ENCODE data around the gene ATP8A2.
"Not testable (repeated sequence)": the region's sequence is repeated elsewhere in the genome, so short reads cannot be mapped to it uniquely, and the experiment has no call there.

Gene ATP8A2

GRCh38 chr13:25502551-25502950 is 130.8 kb downstream of the ATP8A2 start:
- Histone ChIP-seq H3K4me3 (ENCODE audit: low read length) (no peak overlapping the region), H3K4me2 (ENCODE audit: low read depth, low read length) (no peak overlapping the region), H3K9me3 (replicated peaks; ENCODE audit: insufficient read depth, low read length) (no peaks in the 10 kb centered on the region), H2AFZ (ENCODE audit: low read length) (no peak overlapping the region), H3K27ac (ENCODE audit: low read length) (no peak overlapping the region), H4K20me1 (ENCODE audit: insufficient read depth, low read length) (no peaks in the 10 kb centered on the region), H3K36me3 (replicated peaks; ENCODE audit: insufficient read depth, low read length) (no peaks in the 10 kb centered on the region), H3K27me3 (replicated peaks; ENCODE audit: insufficient read depth, low read length) (no peaks in the 10 kb centered on the region), H3K9me2 (replicated peaks; ENCODE audit: insufficient read depth, low read length) (no peaks in the 10 kb centered on the region), H3K79me2 (ENCODE audit: low read length) (no peaks in the 10 kb centered on the region), H3K9ac (ENCODE audit: low read length) (no peak overlapping the region), H3F3A (ENCODE audit: insufficient read depth, low read length) (no peaks in the 10 kb centered on the region), H3K4me1 (ENCODE audit: low read length) (no peaks in the 10 kb centered on the region)
- no peak for DNase-seq
- TF ChIP-seq CTCF (IDR thresholded peaks at IDR 0.05; ENCODE audit: low read length) (no peak), EZH2phosphoT487 (IDR thresholded peaks at IDR 0.05; ENCODE audit: low read length) (no peak), EZH2 (optimal IDR thresholded peaks at IDR 0.05; ENCODE audit: low read depth, low read length) (no peak)

GRCh38 chr13:25503856-25504255 is 132.1 kb downstream of the ATP8A2 start:
- H3K9ac ChIP-seq (ENCODE audit: low read length) = no peak overlapping the region
- no peak overlapping the region for H2AFZ ChIP-seq (ENCODE audit: low read length)
- no peaks in the 10 kb centered on the region for H3K27me3 ChIP-seq (replicated peaks; ENCODE audit: insufficient read depth, low read length)
- DNase-seq = no peak
- no peaks in the 10 kb centered on the region for H4K20me1 ChIP-seq (ENCODE audit: insufficient read depth, low read length)
- H3K79me2 ChIP-seq (ENCODE audit: low read length) = no peaks in the 10 kb centered on the region
- no peak overlapping the region for H3K4me3 ChIP-seq (ENCODE audit: low read length)
- no peaks in the 10 kb centered on the region for H3K9me2 ChIP-seq (replicated peaks; ENCODE audit: insufficient read depth, low read length)
- no peaks in the 10 kb centered on the region for H3K4me1 ChIP-seq (ENCODE audit: low read length)
- H3K9me3 ChIP-seq (replicated peaks; ENCODE audit: insufficient read depth, low read length) = no peaks in the 10 kb centered on the region
- no peak overlapping the region for H3K4me2 ChIP-seq (ENCODE audit: low read depth, low read length)
- H3K36me3 ChIP-seq (replicated peaks; ENCODE audit: insufficient read depth, low read length) = no peaks in the 10 kb centered on the region
- no peaks in the 10 kb centered on the region for H3F3A ChIP-seq (ENCODE audit: insufficient read depth, low read length)
- no peak overlapping the region for H3K27ac ChIP-seq (ENCODE audit: low read length)
- TF ChIP-seq EZH2phosphoT487 (IDR thresholded peaks at IDR 0.05; ENCODE audit: low read length) = no peak
- no peak for TF ChIP-seq EZH2 (optimal IDR thresholded peaks at IDR 0.05; ENCODE audit: low read depth, low read length)
- TF ChIP-seq CTCF (IDR thresholded peaks at IDR 0.05; ENCODE audit: low read length) = no peak

GRCh38 chr13:25507841-25508240 is 136.1 kb downstream of the ATP8A2 start:
- Histone ChIP-seq H3K27ac (ENCODE audit: low read length) (no peak overlapping the region), H4K20me1 (ENCODE audit: insufficient read depth, low read length) (no peaks in the 10 kb centered on the region), H3F3A (ENCODE audit: insufficient read depth, low read length) (no peaks in the 10 kb centered on the region), H2AFZ (ENCODE audit: low read length) (no peak overlapping the region), H3K79me2 (ENCODE audit: low read length) (no peaks in the 10 kb centered on the region), H3K27me3 (replicated peaks; ENCODE audit: insufficient read depth, low read length) (no peaks in the 10 kb centered on the region), H3K9ac (ENCODE audit: low read length) (no peak overlapping the region), H3K36me3 (replicated peaks; ENCODE audit: insufficient read depth, low read length) (no peaks in the 10 kb centered on the region), H3K4me2 (ENCODE audit: low read depth, low read length) (no peak overlapping the region), H3K9me2 (replicated peaks; ENCODE audit: insufficient read depth, low read length) (no peaks in the 10 kb centered on the region), H3K4me3 (ENCODE audit: low read length) (no peak overlapping the region), H3K9me3 (replicated peaks; ENCODE audit: insufficient read depth, low read length) (no peaks in the 10 kb centered on the region), H3K4me1 (ENCODE audit: low read length) (no peaks in the 10 kb centered on the region)
- DNase-seq = no peak
- TF ChIP-seq CTCF (IDR thresholded peaks at IDR 0.05; ENCODE audit: low read length) (no peak), EZH2 (optimal IDR thresholded peaks at IDR 0.05; ENCODE audit: low read depth, low read length) (no peak), EZH2phosphoT487 (IDR thresholded peaks at IDR 0.05; ENCODE audit: low read length) (no peak)

GRCh38 chr13:25513060-25513459 is 141.3 kb downstream of the ATP8A2 start:
- DNase-seq; H3K9me2 ChIP-seq (replicated peaks; ENCODE audit: insufficient read depth, low read length); H3K36me3 ChIP-seq (replicated peaks; ENCODE audit: insufficient read depth, low read length); H3F3A ChIP-seq (ENCODE audit: insufficient read depth, low read length); H3K9me3 ChIP-seq (replicated peaks; ENCODE audit: insufficient read depth, low read length); H2AFZ ChIP-seq (ENCODE audit: low read length); H3K4me1 ChIP-seq (ENCODE audit: low read length); H3K27me3 ChIP-seq (replicated peaks; ENCODE audit: insufficient read depth, low read length); H3K27ac ChIP-seq (ENCODE audit: low read length); H4K20me1 ChIP-seq (ENCODE audit: insufficient read depth, low read length); H3K9ac ChIP-seq (ENCODE audit: low read length); H3K4me3 ChIP-seq (ENCODE audit: low read length); H3K4me2 ChIP-seq (ENCODE audit: low read depth, low read length); H3K79me2 ChIP-seq (ENCODE audit: low read length): not testable (repeated sequence)

Data from MM.1S (cell line).